ENCODE results near the gene PCBP3.

The PCBP3 gene

GRCh38 chr21:45741691-45742090 is 98.2 kb downstream of the PCBP3 start:
- no peaks in the 10 kb centered on the region for H3K4me1 ChIP-seq (ENCODE audit: control insufficient read depth, insufficient read depth, low read length)
- no peaks in the 10 kb centered on the region for H3K27me3 ChIP-seq (ENCODE audit: control insufficient read depth, insufficient read depth, low read length)
- no peak overlapping the region for H3K4me3 ChIP-seq (ENCODE audit: low read depth, low read length)
- no peaks in the 10 kb centered on the region for H3K9me3 ChIP-seq (ENCODE audit: control insufficient read depth, insufficient read depth, low read length)
- no peak overlapping the region for H3K9ac ChIP-seq (ENCODE audit: low read depth, low read length)
- no peaks in the 10 kb centered on the region for H3K36me3 ChIP-seq (ENCODE audit: control insufficient read depth, insufficient read depth, low read length)

GRCh38 chr21:45742247-45742646 is 98.7 kb downstream of the PCBP3 start:
- Histone ChIP-seq H3K36me3 (ENCODE audit: control insufficient read depth, insufficient read depth, low read length) (no peaks in the 10 kb centered on the region), H3K4me1 (ENCODE audit: control insufficient read depth, insufficient read depth, low read length) (no peaks in the 10 kb centered on the region), H3K9me3 (ENCODE audit: control insufficient read depth, insufficient read depth, low read length) (no peaks in the 10 kb centered on the region), H3K27me3 (ENCODE audit: control insufficient read depth, insufficient read depth, low read length) (no peaks in the 10 kb centered on the region), H3K9ac (ENCODE audit: low read depth, low read length) (no peak overlapping the region), H3K4me3 (ENCODE audit: low read depth, low read length) (no peak overlapping the region)

- H3K9ac ChIP-seq (ENCODE audit: low read depth, low read length): no peak overlapping the region
- H3K9me3 ChIP-seq (ENCODE audit: control insufficient read depth, insufficient read depth, low read length): no peaks in the 10 kb centered on the region
- no peaks in the 10 kb centered on the region for H3K36me3 ChIP-seq (ENCODE audit: control insufficient read depth, insufficient read depth, low read length)
- H3K4me1 ChIP-seq (ENCODE audit: control insufficient read depth, insufficient read depth, low read length): no peaks in the 10 kb centered on the region
- H3K27me3 ChIP-seq (ENCODE audit: control insufficient read depth, insufficient read depth, low read length): no peaks in the 10 kb centered on the region
- no peak overlapping the region for H3K4me3 ChIP-seq (ENCODE audit: low read depth, low read length)
Measured at GRCh38 chr21:45745256-45745655, 101.7 kb downstream of the PCBP3 start.

GRCh38 chr21:45747233-45747766 is 103.8 kb downstream of the PCBP3 start:
- Histone ChIP-seq H3K4me3 (ENCODE audit: low read depth, low read length) (no peak overlapping the region), H3K9ac (ENCODE audit: low read depth, low read length) (no peak overlapping the region)

GRCh38 chr21:45747802-45748445 is 104.4 kb downstream of the PCBP3 start:
- Histone ChIP-seq H3K4me3 (ENCODE audit: low read depth, low read length) (no peak overlapping the region), H3K36me3 (ENCODE audit: control insufficient read depth, insufficient read depth, low read length) (no peaks in the 10 kb centered on the region), H3K27me3 (ENCODE audit: control insufficient read depth, insufficient read depth, low read length) (no peaks in the 10 kb centered on the region), H3K9me3 (ENCODE audit: control insufficient read depth, insufficient read depth, low read length) (no peaks in the 10 kb centered on the region), H3K9ac (ENCODE audit: low read depth, low read length) (no peak overlapping the region), H3K4me1 (ENCODE audit: control insufficient read depth, insufficient read depth, low read length) (no peaks in the 10 kb centered on the region)

More at GRCh38 chr21:45747233-45747766, 103.8 kb downstream of the PCBP3 start:
- Histone ChIP-seq H3K36me3 (ENCODE audit: control insufficient read depth, insufficient read depth, low read length) (no peaks in the 10 kb centered on the region), H3K4me1 (ENCODE audit: control insufficient read depth, insufficient read depth, low read length) (no peaks in the 10 kb centered on the region), H3K9me3 (ENCODE audit: control insufficient read depth, insufficient read depth, low read length) (no peaks in the 10 kb centered on the region), H3K27me3 (ENCODE audit: control insufficient read depth, insufficient read depth, low read length) (no peaks in the 10 kb centered on the region)

- H3K9ac ChIP-seq (ENCODE audit: low read depth, low read length): no peak overlapping the region
- H3K36me3 ChIP-seq (ENCODE audit: control insufficient read depth, insufficient read depth, low read length): no peaks in the 10 kb centered on the region
- no peak overlapping the region for H3K4me3 ChIP-seq (ENCODE audit: low read depth, low read length)
- H3K9me3 ChIP-seq (ENCODE audit: control insufficient read depth, insufficient read depth, low read length): no peaks in the 10 kb centered on the region
- no peaks in the 10 kb centered on the region for H3K4me1 ChIP-seq (ENCODE audit: control insufficient read depth, insufficient read depth, low read length)
- no peaks in the 10 kb centered on the region for H3K27me3 ChIP-seq (ENCODE audit: control insufficient read depth, insufficient read depth, low read length)
Measured at GRCh38 chr21:45748593-45748992, 105.1 kb downstream of the PCBP3 start.

GRCh38 chr21:45749974-45750373 is 106.4 kb downstream of the PCBP3 start:
- Histone ChIP-seq H3K4me3 (ENCODE audit: low read depth, low read length) (no peak overlapping the region), H3K36me3 (ENCODE audit: control insufficient read depth, insufficient read depth, low read length) (no peaks in the 10 kb centered on the region), H3K4me1 (ENCODE audit: control insufficient read depth, insufficient read depth, low read length) (no peaks in the 10 kb centered on the region), H3K27me3 (ENCODE audit: control insufficient read depth, insufficient read depth, low read length) (no peaks in the 10 kb centered on the region), H3K9ac (ENCODE audit: low read depth, low read length) (no peak overlapping the region), H3K9me3 (ENCODE audit: control insufficient read depth, insufficient read depth, low read length) (no peaks in the 10 kb centered on the region)

- Histone ChIP-seq H3K4me1 (ENCODE audit: control insufficient read depth, insufficient read depth, low read length) (no peaks in the 10 kb centered on the region), H3K9me3 (ENCODE audit: control insufficient read depth, insufficient read depth, low read length) (no peaks in the 10 kb centered on the region), H3K36me3 (ENCODE audit: control insufficient read depth, insufficient read depth, low read length) (no peaks in the 10 kb centered on the region), H3K4me3 (ENCODE audit: low read depth, low read length) (no peak overlapping the region), H3K27me3 (ENCODE audit: control insufficient read depth, insufficient read depth, low read length) (no peaks in the 10 kb centered on the region), H3K9ac (ENCODE audit: low read depth, low read length) (no peak overlapping the region)
Measured at GRCh38 chr21:45750936-45751335, 107.4 kb downstream of the PCBP3 start.

- no peaks in the 10 kb centered on the region for H3K27me3 ChIP-seq (ENCODE audit: control insufficient read depth, insufficient read depth, low read length)
- H3K9me3 ChIP-seq (ENCODE audit: control insufficient read depth, insufficient read depth, low read length): no peaks in the 10 kb centered on the region
- no peaks in the 10 kb centered on the region for H3K36me3 ChIP-seq (ENCODE audit: control insufficient read depth, insufficient read depth, low read length)
- H3K4me3 ChIP-seq (ENCODE audit: low read depth, low read length): no peak overlapping the region
- H3K4me1 ChIP-seq (ENCODE audit: control insufficient read depth, insufficient read depth, low read length): no peaks in the 10 kb centered on the region
- no peak overlapping the region for H3K9ac ChIP-seq (ENCODE audit: low read depth, low read length)
Measured at GRCh38 chr21:45753445-45753844, 109.9 kb downstream of the PCBP3 start.

- H3K9me3 ChIP-seq (ENCODE audit: control insufficient read depth, insufficient read depth, low read length): no peaks in the 10 kb centered on the region
- no peak overlapping the region for H3K4me3 ChIP-seq (ENCODE audit: low read depth, low read length)
- no peaks in the 10 kb centered on the region for H3K27me3 ChIP-seq (ENCODE audit: control insufficient read depth, insufficient read depth, low read length)
- no peaks in the 10 kb centered on the region for H3K4me1 ChIP-seq (ENCODE audit: control insufficient read depth, insufficient read depth, low read length)
- H3K9ac ChIP-seq (ENCODE audit: low read depth, low read length): no peak overlapping the region
- H3K36me3 ChIP-seq (ENCODE audit: control insufficient read depth, insufficient read depth, low read length): no peaks in the 10 kb centered on the region
Measured at GRCh38 chr21:45756029-45756428, 112.5 kb downstream of the PCBP3 start.

GRCh38 chr21:45756669-45757068 is 113.1 kb downstream of the PCBP3 start:
- Histone ChIP-seq H3K9me3 (ENCODE audit: control insufficient read depth, insufficient read depth, low read length) (no peaks in the 10 kb centered on the region), H3K9ac (ENCODE audit: low read depth, low read length) (no peak overlapping the region), H3K36me3 (ENCODE audit: control insufficient read depth, insufficient read depth, low read length) (no peaks in the 10 kb centered on the region), H3K4me3 (ENCODE audit: low read depth, low read length) (no peak overlapping the region), H3K4me1 (ENCODE audit: control insufficient read depth, insufficient read depth, low read length) (no peaks in the 10 kb centered on the region), H3K27me3 (ENCODE audit: control insufficient read depth, insufficient read depth, low read length) (no peaks in the 10 kb centered on the region)

GRCh38 chr21:45761704-45762103 is 118.2 kb downstream of the PCBP3 start:
- H3K36me3 ChIP-seq (ENCODE audit: control insufficient read depth, insufficient read depth, low read length): no peaks in the 10 kb centered on the region
- no peaks in the 10 kb centered on the region for H3K9me3 ChIP-seq (ENCODE audit: control insufficient read depth, insufficient read depth, low read length)
- H3K9ac ChIP-seq (ENCODE audit: low read depth, low read length): no peak overlapping the region
- H3K27me3 ChIP-seq (ENCODE audit: control insufficient read depth, insufficient read depth, low read length): no peaks in the 10 kb centered on the region
- no peak overlapping the region for H3K4me3 ChIP-seq (ENCODE audit: low read depth, low read length)
- no peaks in the 10 kb centered on the region for H3K4me1 ChIP-seq (ENCODE audit: control insufficient read depth, insufficient read depth, low read length)

All from iPS-15b (cell line).